Kidney tubule cell (primary cell): ENCODE data around the gene PCDHGB7.
"Not testable (repeated sequence)": the region's sequence is repeated elsewhere in the genome, so short reads cannot be mapped to it uniquely, and the experiment has no call there.

Experiments used
- DNase-seq: peaks from one replicate; pipeline ENCODE4 v3.0.0-alpha.2; 2018; ENCODE audit warnings: low spot score

PCDHGB7 gene

DNA sequence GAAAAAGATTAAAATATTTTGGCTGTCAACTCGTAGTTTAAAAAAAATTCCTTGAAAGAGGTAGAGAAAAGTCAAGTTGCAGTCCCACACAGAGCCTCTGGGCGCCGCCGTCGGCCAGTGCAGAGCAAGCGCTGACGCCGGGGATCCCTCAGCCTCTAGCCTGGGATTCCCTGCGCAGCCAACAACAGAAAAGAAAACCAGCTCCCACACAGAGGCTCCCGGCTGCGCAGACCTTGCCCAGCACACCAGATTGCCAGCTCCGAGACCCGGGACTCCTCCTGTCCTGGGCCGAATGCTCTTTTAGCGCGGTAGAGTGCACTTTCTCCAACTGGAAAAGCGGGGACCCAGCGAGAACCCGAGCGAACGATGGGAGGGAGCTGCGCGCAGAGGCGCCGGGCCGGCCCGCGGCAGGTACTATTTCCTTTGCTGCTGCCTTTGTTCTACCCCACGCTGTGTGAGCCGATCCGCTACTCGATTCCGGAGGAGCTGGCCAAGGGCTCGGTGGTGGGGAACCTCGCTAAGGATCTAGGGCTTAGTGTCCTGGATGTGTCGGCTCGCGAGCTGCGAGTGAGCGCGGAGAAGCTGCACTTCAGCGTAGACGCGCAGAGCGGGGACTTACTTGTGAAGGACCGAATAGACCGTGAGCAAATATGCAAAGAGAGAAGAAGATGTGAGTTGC lies at the start of gene PCDHGB7:
Gene PCDHGB7 (plus strand): TSS at position 184 of the 679 bp plus-strand sequence. CDS start 183 bp downstream, at position 367.
- DNase-seq = peak; percentile 80

DNA sequence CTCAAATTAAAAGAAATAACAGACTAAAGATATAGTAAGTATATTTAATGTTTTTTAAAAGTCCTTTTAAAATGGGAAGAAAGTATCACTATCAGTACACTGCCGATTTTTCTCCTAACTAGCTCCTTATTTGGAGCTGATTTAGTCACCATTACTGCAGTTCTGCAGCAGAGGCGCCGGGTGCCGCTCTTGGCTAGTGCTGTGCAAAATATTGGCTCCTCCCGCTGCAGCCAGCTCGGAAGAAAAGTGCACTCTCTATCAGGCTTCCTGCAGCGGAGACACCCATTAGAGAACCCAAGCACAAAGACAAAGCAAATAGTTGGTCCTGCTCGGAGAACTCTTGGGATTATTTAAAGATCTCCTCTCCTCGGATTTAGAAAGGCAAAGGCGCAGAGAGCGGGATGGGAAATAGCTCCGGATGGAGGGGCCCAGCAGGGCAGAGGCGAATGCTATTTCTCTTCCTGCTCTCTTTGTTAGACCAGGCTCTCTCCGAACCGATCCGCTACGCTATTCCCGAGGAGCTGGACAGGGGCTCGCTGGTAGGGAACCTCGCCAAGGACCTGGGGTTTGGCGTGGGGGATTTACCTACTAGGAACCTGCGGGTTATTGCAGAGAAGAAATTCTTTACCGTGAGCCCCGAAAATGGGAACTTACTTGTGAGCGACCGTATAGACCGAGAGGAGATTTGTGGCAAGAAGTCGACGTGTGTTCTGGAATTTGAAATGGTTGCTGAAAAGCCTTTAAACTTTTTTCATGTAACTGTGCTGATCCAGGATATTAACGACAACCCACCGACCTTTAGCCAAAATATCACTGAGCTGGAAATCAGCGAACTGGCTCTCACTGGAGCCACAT lies 47.3 kb upstream of the PCDHGB7 start, which contains the start of gene PCDHGB3:
Gene PCDHGB3 (plus strand): TSS at position 249 of the 855 bp plus-strand sequence. CDS start 153 bp downstream, at position 402.
- DNase-seq = peak; percentile 66

DNA sequence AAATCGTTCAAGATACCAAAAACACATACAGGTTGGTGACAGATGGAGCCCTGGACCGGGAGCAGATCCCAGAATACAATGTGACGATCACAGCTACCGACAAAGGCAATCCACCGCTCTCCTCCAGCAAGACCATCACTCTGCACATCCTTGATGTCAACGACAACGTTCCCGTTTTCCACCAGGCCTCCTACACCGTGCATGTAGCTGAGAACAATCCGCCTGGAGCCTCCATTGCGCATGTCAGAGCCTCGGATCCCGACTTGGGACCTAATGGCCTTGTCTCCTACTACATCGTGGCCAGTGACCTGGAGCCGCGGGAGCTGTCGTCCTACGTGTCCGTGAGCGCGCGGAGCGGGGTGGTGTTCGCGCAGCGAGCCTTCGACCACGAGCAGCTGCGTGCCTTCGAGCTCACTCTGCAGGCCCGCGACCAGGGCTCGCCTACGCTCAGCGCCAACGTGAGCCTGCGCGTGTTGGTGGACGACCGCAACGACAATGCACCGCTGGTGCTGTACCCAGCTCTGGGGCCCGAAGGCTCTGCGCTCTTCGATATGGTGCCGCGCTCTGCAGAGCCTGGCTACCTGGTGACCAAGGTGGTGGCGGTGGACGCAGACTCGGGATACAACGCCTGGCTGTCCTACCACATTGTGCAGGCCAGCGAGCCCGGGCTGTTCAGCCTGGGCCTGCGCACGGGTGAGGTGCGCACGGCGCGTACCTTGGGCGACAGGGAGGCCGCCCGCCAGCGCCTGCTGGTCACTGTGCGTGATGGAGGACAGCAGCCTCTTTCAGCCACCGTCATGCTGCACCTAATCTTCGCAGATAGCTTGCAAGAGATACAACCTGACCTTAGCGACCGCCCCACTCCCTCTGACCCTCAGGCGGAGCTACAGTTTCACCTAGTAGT lies 45.7 kb upstream of the PCDHGB7 start:
- DNase-seq = no peak

- DNase-seq = peak; percentile 39
Measured at GRCh38 chr5:141373673-141374317, 43.7 kb upstream of the PCDHGB7 start, which contains the start of gene PCDHGA6. PCDHGA6 (plus strand) TSS chr5:141373891; CDS start chr5:141374084, 193 bp downstream.

GRCh38 chr5:141374627-141375026 lies 42.9 kb upstream of the PCDHGB7 start:
- no peak for DNase-seq

DNA sequence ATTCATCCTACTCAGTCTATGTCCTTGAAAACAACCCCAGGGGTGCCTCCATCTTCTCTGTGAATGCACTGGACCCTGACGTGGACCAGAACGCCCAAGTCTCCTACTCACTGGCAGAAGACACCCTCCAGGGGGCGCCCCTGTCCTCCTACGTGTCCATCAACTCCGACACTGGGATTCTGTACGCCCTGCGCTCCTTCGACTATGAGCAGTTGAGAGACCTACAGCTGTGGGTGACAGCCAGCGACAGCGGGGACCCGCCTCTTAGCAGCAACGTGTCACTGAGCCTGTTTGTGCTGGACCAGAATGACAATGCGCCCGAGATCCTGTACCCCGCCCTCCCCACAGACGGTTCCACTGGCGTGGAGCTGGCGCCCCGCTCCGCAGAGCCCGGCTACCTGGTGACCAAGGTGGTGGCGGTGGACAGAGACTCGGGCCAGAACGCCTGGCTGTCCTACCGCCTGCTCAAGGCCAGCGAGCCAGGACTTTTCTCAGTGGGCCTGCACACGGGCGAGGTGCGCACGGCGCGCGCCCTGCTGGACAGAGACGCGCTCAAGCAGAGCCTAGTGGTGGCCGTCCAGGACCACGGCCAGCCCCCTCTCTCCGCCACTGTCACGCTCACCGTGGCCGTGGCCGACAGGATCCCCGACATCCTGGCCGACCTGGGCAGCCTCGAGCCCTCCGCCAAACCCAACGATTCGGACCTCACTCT lies 41.9 kb upstream of the PCDHGB7 start:
- not testable (repeated sequence) for DNase-seq

DNA sequence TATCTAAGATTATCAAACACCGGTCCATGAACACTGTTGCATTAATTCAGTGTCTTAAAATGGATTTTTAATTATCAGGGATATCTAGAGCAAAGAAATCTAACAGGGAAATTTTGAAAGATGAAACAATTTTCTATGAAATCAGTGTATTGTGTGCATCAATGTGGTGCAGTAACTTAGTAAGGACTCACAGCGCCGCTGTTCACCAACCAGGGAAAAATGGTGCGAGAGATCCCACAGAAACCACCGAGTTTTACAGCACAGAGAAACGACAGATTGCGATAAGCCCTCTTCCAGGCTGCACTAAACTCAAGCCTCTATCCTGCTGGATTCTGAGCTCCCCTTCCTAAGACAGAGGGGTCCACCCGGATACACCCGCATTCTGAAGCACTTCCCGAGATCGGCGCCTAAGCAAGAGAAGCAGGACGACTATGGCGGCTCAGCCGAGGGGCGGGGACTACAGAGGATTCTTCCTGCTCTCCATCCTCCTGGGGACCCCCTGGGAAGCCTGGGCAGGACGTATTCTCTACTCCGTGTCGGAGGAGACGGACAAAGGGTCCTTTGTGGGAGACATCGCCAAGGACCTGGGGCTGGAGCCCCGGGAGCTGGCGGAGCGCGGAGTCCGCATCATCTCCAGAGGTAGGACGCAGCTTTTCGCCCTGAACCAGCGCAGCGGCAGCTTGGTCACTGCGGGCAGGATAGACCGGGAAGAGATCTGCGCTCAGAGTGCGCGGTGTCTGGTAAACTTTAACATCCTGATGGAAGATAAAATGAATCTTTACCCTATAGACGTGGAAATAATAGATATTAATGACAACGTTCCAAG lies 34.8 kb upstream of the PCDHGB7 start, which contains the start of gene PCDHGA7:
Gene PCDHGA7 (plus strand): TSS at position 274 of the 826 bp plus-strand sequence. CDS start 158 bp downstream, at position 432.
- DNase-seq = peak; percentile 33

DNA sequence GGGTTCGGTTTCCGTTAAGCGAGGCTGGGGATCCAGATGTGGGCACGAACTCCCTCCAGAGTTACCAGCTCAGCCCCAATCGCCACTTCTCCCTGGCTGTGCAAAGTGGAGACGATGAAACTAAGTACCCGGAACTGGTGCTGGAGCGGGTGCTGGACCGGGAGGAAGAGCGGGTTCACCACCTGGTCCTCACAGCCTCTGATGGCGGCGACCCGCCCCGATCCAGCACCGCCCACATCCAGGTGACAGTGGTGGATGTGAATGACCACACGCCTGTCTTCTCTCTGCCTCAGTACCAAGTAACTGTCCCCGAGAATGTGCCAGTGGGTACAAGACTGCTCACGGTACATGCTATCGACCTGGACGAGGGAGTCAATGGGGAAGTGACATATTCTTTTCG lies 34.1 kb upstream of the PCDHGB7 start:
- DNase-seq = no peak

DNA sequence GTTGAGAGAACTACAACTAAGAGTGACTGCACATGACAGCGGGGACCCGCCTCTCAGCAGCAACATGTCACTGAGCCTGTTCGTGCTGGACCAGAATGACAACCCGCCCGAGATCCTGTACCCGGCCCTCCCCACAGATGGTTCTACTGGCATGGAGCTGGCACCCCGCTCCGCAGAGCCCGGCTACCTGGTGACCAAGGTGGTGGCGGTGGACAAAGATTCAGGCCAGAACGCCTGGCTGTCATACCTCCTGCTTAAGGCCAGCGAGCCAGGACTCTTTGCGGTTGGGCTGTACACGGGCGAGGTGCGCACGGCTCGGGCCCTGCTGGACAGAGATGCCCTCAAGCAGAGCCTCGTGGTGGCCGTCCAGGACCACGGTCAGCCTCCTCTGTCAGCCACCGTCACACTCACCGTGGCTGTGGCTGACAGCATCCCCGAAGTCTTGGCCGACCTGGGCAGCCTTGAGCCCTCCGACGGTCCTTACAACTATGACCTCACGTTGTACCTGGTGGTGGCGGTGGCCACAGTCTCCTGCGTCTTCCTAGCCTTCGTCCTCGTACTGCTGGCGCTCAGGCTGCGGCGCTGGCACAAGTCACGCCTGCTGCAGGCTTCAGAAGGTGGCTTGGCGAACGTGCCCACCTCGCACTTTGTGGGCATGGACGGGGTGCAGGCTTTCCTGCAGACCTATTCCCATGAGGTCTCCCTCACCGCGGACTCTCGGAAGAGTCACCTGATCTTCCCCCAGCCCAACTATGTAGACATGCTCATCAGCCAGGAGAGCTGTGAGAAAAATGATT lies 32.8 kb upstream of the PCDHGB7 start:
- DNase-seq = no peak

DNA sequence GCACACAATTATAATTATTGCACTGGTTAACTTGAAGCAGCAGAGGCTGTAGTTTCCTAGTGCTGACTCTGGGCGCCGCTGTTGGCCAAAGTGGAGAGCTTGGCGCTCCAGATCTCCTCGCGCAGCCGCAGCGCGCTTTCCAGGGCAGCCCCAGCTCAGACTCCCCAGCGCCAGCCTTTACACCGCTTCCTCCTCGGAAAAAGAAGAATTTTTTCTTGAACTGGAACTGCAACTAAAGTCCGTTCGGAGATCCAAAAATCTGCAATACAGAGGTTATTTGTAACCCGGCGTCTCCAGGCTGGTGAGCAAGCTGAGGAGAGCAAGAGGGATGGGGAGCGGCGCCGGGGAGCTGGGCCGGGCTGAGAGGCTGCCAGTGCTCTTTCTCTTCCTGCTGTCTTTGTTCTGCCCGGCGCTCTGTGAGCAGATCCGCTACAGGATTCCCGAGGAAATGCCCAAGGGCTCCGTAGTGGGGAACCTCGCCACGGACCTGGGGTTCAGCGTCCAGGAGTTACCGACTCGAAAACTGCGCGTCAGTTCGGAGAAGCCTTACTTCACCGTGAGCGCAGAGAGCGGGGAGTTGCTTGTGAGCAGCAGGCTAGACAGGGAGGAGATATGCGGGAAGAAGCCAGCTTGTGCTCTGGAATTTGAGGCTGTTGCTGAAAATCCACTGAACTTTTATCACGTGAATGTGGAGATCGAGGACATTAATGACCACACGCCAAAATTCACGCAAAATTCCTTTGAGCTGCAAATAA lies 29.7 kb upstream of the PCDHGB7 start, which contains the start of gene PCDHGB4:
Gene PCDHGB4 (plus strand): TSS at position 142 of the 755 bp plus-strand sequence. CDS start 187 bp downstream, at position 329.
- DNase-seq = peak; percentile 56

GRCh38 chr5:141388661-141389060 lies 28.8 kb upstream of the PCDHGB7 start:
- DNase-seq = no peak

- no peak for DNase-seq
Measured at GRCh38 chr5:141389153-141390042, 28.1 kb upstream of the PCDHGB7 start.

DNA sequence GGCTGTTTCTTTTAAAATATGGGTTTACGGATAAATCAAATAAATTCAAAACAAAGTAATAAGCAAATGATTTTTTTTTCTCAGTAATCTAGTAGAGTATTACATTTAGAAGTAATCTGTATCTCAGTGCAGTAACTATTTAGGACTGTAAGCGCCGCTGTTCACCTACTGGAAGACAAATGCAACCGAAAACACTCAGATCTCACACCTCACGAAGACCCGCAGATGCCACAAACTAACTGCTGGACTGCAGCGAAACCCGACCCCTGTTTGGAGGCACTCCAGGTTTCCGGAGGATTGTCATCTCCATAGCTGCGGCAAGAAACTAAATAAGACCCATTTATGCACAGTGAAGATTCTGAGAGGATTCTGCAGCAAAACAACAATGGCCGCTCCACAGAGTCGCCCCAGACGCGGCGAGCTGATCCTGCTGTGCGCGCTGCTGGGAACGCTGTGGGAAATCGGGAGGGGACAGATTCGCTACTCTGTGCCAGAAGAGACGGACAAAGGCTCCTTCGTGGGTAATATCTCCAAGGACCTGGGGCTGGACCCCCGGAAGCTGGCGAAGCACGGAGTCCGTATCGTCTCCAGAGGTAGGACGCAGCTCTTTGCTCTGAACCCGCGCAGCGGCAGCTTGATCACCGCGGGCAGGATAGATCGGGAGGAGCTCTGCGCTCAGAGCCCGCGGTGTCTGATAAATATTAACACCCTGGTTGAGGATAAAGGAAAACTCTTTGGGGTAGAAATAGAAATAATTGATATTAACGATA lies 24.9 kb upstream of the PCDHGB7 start, which contains the start of gene PCDHGA8:
Gene PCDHGA8 (plus strand): TSS at position 205 of the 770 bp plus-strand sequence. CDS start 181 bp downstream, at position 386.
- no peak for DNase-seq

DNA sequence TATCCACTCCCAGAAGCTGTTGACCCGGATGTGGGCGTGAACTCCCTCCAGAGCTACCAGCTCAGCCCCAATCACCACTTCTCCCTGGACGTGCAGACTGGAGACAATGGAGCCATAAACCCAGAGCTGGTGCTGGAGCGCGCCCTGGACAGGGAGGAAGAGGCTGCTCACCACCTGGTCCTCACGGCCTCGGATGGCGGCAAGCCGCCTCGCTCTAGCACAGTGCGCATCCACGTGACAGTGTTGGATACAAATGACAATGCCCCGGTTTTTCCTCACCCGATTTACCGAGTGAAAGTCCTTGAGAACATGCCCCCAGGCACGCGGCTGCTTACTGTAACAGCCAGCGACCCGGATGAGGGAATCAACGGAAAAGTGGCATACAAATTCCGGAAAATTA lies 24.2 kb upstream of the PCDHGB7 start:
- no peak for DNase-seq

- DNase-seq = not testable (repeated sequence)
Measured at GRCh38 chr5:141394401-141395187, 22.9 kb upstream of the PCDHGB7 start.
